22Rv1 (cell line): ENCODE measurements around the gene UVRAG.

Source experiments
- CTCF ChIP-seq: fragments of 450-650 bp; IDR thresholded peaks from 2 replicates; pipeline ENCODE4 v1.5.1; 2017; ENCODE audit warnings: mild to moderate bottlenecking
- ZFX ChIP-seq: fragments of 450-650 bp; IDR thresholded peaks from 2 replicates; pipeline ENCODE4 v1.6.1; 2017; ENCODE audit warnings: antibody characterized with exemption, borderline replicate concordance

GRCh38 chr11:76004400-76004799 lies 189.4 kb downstream of the UVRAG start:
- TF ChIP-seq CTCF (no peak), ZFX (no peak)
